GM12875 (cell line): ENCODE data around the gene WNK1.

ENCODE experiments used
- H3K4me3 ChIP-seq: one replicate; pipeline ENCODE4 v1.5.1; 2011; ENCODE audit warnings: low read depth, low read length, control low read depth
- TF ChIP-seq, protein P1 (sequence below): IDR thresholded peaks from 2 replicates; pipeline ENCODE4 v1.5.1; 2011; ENCODE audit warnings: low read depth, mild to moderate bottlenecking, control low read depth, inconsistent platforms, low read length, moderate library complexity, borderline replicate concordance; ENCODE audit not compliant: insufficient read depth

The WNK1 gene

DNA sequence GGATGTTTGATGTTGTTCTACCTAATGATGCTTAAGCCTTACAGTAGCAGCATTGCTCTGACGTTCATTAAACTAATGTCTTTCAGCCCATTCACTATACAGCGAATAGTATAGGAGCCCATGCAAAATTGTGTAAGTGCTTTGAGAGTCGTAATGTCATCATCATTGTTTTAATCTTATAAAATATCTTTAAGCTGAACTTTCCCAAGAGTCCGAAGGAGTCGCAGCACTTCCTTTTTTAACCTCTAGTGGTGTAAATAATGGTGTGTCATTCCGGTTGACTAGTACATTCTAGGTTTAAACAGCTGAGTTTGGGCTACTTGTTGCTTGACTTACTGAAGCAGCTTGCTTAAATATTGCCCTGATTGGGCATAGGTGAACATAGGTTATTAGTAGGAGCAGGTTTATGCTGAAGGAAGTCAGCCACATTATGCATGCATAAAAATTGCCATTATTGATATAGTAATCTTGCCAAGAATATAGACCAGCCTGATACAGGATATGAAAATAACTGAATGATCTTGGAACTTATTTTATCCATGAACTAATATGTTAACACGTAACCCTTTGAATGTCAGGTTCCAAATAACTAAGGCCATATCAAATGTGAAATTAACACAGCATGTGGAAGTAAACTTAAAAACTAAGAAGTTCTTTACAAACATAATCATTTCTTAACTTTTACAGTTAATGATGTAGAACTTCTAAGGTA, 2.6 kb downstream of the WNK1 start:
- TF ChIP-seq, protein P1, sequence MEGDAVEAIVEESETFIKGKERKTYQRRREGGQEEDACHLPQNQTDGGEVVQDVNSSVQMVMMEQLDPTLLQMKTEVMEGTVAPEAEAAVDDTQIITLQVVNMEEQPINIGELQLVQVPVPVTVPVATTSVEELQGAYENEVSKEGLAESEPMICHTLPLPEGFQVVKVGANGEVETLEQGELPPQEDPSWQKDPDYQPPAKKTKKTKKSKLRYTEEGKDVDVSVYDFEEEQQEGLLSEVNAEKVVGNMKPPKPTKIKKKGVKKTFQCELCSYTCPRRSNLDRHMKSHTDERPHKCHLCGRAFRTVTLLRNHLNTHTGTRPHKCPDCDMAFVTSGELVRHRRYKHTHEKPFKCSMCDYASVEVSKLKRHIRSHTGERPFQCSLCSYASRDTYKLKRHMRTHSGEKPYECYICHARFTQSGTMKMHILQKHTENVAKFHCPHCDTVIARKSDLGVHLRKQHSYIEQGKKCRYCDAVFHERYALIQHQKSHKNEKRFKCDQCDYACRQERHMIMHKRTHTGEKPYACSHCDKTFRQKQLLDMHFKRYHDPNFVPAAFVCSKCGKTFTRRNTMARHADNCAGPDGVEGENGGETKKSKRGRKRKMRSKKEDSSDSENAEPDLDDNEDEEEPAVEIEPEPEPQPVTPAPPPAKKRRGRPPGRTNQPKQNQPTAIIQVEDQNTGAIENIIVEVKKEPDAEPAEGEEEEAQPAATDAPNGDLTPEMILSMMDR: peak; percentile 46; the same call in 1 of the 2 replicates
- peak overlapping the region; percentile 92 for H3K4me3 ChIP-seq

DNA sequence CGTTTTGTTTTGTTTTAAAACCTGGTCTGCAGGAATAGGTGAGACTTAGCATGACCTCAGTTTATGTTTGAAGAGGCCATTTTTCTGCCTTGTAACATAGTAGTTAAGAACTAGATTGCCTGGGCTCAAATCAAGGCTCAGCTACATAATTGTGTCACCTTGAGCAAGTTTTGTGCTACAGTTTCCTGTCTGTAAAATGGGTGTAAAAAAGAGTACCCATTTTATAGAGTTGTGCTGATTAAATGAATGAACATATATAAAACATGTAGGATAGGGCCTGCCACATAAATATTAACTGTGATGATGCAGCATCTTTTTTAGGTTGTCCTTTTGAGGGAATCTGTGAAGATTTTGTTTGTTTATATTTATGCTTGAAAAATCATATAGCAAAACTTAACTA, 7.2 kb downstream of the WNK1 start:
- TF ChIP-seq, protein P1: no peak
- H3K4me3 ChIP-seq: no peak overlapping the region

GRCh38 chr12:761256-761655, 8.9 kb downstream of the WNK1 start:
- TF ChIP-seq, protein P1: no peak
- no peak overlapping the region for H3K4me3 ChIP-seq

DNA sequence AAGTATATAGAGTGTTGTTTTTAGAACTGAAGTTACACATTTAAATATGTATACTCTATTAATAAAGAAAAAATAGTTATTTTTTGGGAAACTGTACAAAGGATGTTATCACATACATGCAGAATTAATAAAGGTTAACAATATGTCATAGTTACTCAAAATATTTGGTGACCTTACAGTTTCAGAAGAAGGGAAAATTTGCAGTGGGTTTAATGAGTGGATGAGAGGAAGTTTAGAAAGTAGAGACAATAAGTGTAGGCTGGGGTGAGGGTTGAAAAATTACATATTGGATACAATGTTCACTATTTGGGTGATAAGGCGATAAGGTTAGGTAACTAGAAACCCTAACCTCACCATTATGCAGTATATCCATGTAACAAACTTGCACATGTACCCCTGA, 13.5 kb downstream of the WNK1 start:
- TF ChIP-seq, protein P1: no peak
- no peak overlapping the region for H3K4me3 ChIP-seq

GRCh38 chr12:768434-768833, 16.1 kb downstream of the WNK1 start:
- H3K4me3 ChIP-seq: no peak overlapping the region
- TF ChIP-seq, protein P1: no peak

DNA sequence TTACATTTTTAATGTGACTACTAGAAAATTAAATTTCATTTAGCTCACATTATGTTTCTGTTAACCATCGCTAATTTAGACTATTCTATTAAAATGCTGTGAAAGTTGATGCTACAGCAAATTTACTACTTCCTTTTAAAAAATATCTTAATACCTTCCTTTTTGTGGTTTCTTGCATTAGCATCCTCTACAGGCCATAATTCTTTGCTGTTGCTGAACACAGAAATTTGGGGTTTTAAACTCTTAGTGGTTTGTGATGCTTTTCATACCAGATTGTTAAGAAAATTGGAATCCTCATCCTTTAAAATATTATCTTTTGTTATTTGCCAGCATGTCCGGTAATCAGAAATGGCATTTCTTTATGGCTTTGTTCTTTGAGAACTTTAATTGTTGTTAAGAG, 18.1 kb downstream of the WNK1 start:
- H3K4me3 ChIP-seq: no peak overlapping the region
- TF ChIP-seq, protein P1: no peak

DNA sequence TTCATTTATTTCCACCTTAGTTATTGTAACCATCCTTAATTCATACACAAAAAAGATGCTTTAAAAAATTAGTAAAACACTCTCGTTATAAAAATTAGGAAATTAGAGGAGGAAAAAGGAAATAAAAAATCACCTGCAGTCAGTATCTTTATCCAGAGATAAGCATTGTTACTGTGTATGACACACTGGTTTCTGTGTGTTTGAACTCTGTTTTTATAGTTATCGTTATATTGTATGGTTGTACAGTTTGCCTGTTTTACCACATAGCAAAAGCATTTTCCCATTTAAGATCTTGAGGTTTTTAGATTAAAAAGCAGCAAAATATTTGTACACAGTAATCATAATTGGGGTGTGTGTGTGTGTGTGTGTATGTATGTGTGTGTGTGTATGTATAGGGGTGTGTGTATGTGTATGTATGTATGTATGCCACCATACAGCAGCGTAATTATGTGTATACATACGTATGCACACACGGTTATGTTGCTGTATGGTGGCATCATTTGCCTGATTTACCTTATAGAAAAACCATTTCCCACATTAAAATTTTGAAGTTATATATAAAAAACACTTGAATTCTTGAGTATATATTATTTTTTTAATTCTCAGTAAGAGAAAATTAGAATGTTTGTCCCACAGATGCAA, 19.8 kb downstream of the WNK1 start:
- H3K4me3 ChIP-seq: no peak overlapping the region
- TF ChIP-seq, protein P1: no peak
